OCI-LY1 (cell line): ENCODE results near the gene MROH7.

Experiments
- H2AFZ ChIP-seq: fragments of 200-600 bp; sonication (generic), shearing (Covaris generic); 2 replicates; pipeline ENCODE4 v1.6.0; 2014; ENCODE audit warnings: antibody characterized with exemption, mild to moderate bottlenecking, low read length
- H3F3A ChIP-seq: fragments of 200-600 bp; sonication (generic), shearing (Covaris generic); 2 replicates; pipeline ENCODE4 v1.6.0; 2014; ENCODE audit warnings: mild to moderate bottlenecking, antibody characterized with exemption, low read length, moderate library complexity; ENCODE audit not compliant: insufficient read depth
- H3K27ac ChIP-seq: fragments of 200-600 bp; sonication (generic); 2 replicates; pipeline ENCODE4 v1.5.1; 2014; ENCODE audit warnings: low read length, mixed run types, mild to moderate bottlenecking, low read depth; ENCODE audit not compliant: poor library complexity, severe bottlenecking
- H3K27me3 ChIP-seq: fragments of 200-600 bp; sonication (generic); 2 replicates; pipeline ENCODE4 v1.6.0; 2014; ENCODE audit warnings: antibody characterized with exemption, mild to moderate bottlenecking, low read length, moderate library complexity; ENCODE audit not compliant: insufficient read depth
- H3K36me3 ChIP-seq: fragments of 200-600 bp; sonication (generic); 2 replicates; pipeline ENCODE4 v1.6.1; 2014; ENCODE audit warnings: mild to moderate bottlenecking, antibody characterized with exemption, low read length, moderate library complexity, mixed read lengths; ENCODE audit not compliant: insufficient read depth
- H3K4me1 ChIP-seq: fragments of 200-600 bp; sonication (generic); 2 replicates; pipeline ENCODE4 v1.5.1; 2014; ENCODE audit warnings: mild to moderate bottlenecking, low read length, moderate library complexity; ENCODE audit not compliant: insufficient read depth, severe bottlenecking
- H3K4me2 ChIP-seq: fragments of 200-600 bp; sonication (generic), shearing (Covaris generic); 2 replicates; pipeline ENCODE4 v1.6.1; 2014; ENCODE audit warnings: low read length
- H3K4me3 ChIP-seq: fragments of 200-600 bp; sonication (generic); 2 replicates; pipeline ENCODE4 v1.5.1; 2014; ENCODE audit warnings: low read length, low read depth, mild to moderate bottlenecking, mixed read lengths; ENCODE audit not compliant: poor library complexity, severe bottlenecking
- H3K79me2 ChIP-seq: fragments of 200-600 bp; shearing (Covaris generic); 2 replicates; pipeline ENCODE4 v1.6.1; 2016; ENCODE audit warnings: mixed run types, low read length, mixed read lengths; ENCODE audit not compliant: insufficient read depth
- H3K9ac ChIP-seq: fragments of 200-600 bp; sonication (generic), shearing (Covaris generic); 2 replicates; pipeline ENCODE4 v1.6.1; 2014; ENCODE audit warnings: mild to moderate bottlenecking, low read length, mixed read lengths
- H3K9me2 ChIP-seq: fragments of 200-600 bp; sonication (generic), shearing (Covaris generic); 2 replicates; pipeline ENCODE4 v1.6.1; 2014; ENCODE audit warnings: low read depth, mild to moderate bottlenecking, low read length, mixed read lengths
- H3K9me3 ChIP-seq: fragments of 200-600 bp; shearing (Covaris generic); 2 replicates; pipeline ENCODE4 v1.6.1; 2014; ENCODE audit warnings: low read length, mixed read lengths
- H4K20me1 ChIP-seq: fragments of 200-600 bp; sonication (generic), shearing (Covaris generic); 2 replicates; pipeline ENCODE4 v1.6.0; 2016; ENCODE audit warnings: mild to moderate bottlenecking, low read length; ENCODE audit not compliant: insufficient read depth
- CTCF ChIP-seq: fragments of 200-600 bp; sonication (generic), shearing (Covaris generic); IDR thresholded peaks from 2 replicates; pipeline ENCODE4 v1.5.1; 2017; ENCODE audit warnings: mild to moderate bottlenecking, antibody characterized with exemption, low read length, moderate library complexity, mixed read lengths
- EZH2 ChIP-seq: fragments of 200-600 bp; sonication (generic), shearing (Covaris generic); IDR thresholded peaks from 2 replicates; pipeline ENCODE4 v1.8.0; 2017; ENCODE audit warnings: borderline replicate concordance, mixed run types, mild to moderate bottlenecking, antibody characterized with exemption, low read length, moderate library complexity, mixed read lengths

Gene MROH7

GRCh38 chr1:54606096-54606989, 35.2 kb upstream of the MROH7 start:
- no peaks in the 10 kb centered on the region for H3K79me2 ChIP-seq
- no peaks in the 10 kb centered on the region for H3F3A ChIP-seq
- 0 out of 2 replicates have a peak, but pooled peaks cover 6% of the 10 kb centered on the region for H3K27me3 ChIP-seq
- H2AFZ ChIP-seq: no peak overlapping the region
- no peak overlapping the region for H3K27ac ChIP-seq
- H3K4me3 ChIP-seq: no peak overlapping the region
- H3K9me2 ChIP-seq: no peaks in the 10 kb centered on the region
- no peaks in the 10 kb centered on the region for H3K9me3 ChIP-seq
- TF ChIP-seq EZH2: no peak
- no peak for TF ChIP-seq CTCF
- no peaks in the 10 kb centered on the region for H3K4me1 ChIP-seq
- no peaks in the 10 kb centered on the region for H3K36me3 ChIP-seq
- H3K4me2 ChIP-seq: no peak overlapping the region
- no peak overlapping the region for H3K9ac ChIP-seq
- no peaks in the 10 kb centered on the region for H4K20me1 ChIP-seq

GRCh38 chr1:54606990-54607325, 34.6 kb upstream of the MROH7 start:
- no peaks in the 10 kb centered on the region for H4K20me1 ChIP-seq
- H2AFZ ChIP-seq: no peak overlapping the region
- no peaks in the 10 kb centered on the region for H3K4me1 ChIP-seq
- H3K27me3 ChIP-seq: 0 out of 2 replicates have a peak, but pooled peaks cover 6% of the 10 kb centered on the region
- no peaks in the 10 kb centered on the region for H3K79me2 ChIP-seq
- no peaks in the 10 kb centered on the region for H3K9me3 ChIP-seq
- no peak overlapping the region for H3K9ac ChIP-seq
- no peak overlapping the region for H3K4me3 ChIP-seq
- no peaks in the 10 kb centered on the region for H3F3A ChIP-seq
- H3K27ac ChIP-seq: no peak overlapping the region
- H3K9me2 ChIP-seq: no peaks in the 10 kb centered on the region
- no peak overlapping the region for H3K4me2 ChIP-seq
- TF ChIP-seq CTCF (no peak), EZH2 (no peak)
- no peaks in the 10 kb centered on the region for H3K36me3 ChIP-seq

- H3K79me2 ChIP-seq: no peaks in the 10 kb centered on the region
- no peak overlapping the region for H3K27ac ChIP-seq
- H3K9ac ChIP-seq: no peak overlapping the region
- no peaks in the 10 kb centered on the region for H3K4me1 ChIP-seq
- H2AFZ ChIP-seq: no peak overlapping the region
- TF ChIP-seq EZH2: no peak
- TF ChIP-seq CTCF: no peak
- H3K9me2 ChIP-seq: no peaks in the 10 kb centered on the region
- 0 out of 2 replicates have a peak, but pooled peaks cover 3% of the 10 kb centered on the region for H3K27me3 ChIP-seq
- H4K20me1 ChIP-seq: no peaks in the 10 kb centered on the region
- H3K4me3 ChIP-seq: no peak overlapping the region
- H3K9me3 ChIP-seq: no peaks in the 10 kb centered on the region
- no peak overlapping the region for H3K4me2 ChIP-seq
- no peaks in the 10 kb centered on the region for H3F3A ChIP-seq
- no peaks in the 10 kb centered on the region for H3K36me3 ChIP-seq
Measured at GRCh38 chr1:54607821-54608565, 33.6 kb upstream of the MROH7 start.
